ENCODE data around the gene IL1RL2.

DNA sequence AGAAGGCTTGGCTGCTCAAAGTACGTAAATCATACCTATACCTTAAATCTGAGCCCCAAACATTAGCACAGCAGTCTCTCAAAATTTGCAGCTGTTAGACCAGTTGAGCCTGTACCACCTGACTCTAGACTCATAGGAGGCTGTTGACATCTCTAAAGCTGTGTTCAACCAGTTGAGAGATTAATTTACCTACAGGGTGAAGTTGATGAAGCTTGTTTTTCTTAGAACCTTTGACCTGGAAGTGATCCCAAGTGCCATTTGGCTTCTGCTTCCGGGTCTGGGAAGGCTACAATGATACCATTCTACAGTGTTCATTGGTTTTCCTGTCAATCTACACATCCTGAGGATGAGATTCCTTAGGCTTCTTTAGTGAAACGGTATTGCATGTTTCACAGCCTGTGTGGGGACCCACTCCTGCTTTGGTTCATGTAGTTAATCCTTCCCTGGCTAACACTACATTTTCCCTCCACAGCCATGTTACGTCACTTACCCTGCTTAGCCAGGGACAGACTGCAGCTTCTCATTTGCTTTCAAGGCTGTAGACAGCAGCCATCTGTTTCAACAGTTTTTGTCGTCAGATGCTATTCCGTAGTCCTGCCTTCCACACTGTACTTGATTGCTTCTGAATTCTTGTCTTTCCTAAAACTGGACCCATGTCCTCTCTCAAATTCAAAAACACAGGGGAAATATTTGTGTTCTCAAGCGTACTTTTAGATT lies 4.7 kb upstream of the IL1RL2 start:
- TF ChIP-seq, protein P1, sequence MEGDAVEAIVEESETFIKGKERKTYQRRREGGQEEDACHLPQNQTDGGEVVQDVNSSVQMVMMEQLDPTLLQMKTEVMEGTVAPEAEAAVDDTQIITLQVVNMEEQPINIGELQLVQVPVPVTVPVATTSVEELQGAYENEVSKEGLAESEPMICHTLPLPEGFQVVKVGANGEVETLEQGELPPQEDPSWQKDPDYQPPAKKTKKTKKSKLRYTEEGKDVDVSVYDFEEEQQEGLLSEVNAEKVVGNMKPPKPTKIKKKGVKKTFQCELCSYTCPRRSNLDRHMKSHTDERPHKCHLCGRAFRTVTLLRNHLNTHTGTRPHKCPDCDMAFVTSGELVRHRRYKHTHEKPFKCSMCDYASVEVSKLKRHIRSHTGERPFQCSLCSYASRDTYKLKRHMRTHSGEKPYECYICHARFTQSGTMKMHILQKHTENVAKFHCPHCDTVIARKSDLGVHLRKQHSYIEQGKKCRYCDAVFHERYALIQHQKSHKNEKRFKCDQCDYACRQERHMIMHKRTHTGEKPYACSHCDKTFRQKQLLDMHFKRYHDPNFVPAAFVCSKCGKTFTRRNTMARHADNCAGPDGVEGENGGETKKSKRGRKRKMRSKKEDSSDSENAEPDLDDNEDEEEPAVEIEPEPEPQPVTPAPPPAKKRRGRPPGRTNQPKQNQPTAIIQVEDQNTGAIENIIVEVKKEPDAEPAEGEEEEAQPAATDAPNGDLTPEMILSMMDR (IDR thresholded peaks at IDR 0.05), result no peak
- TF ChIP-seq POLR2AphosphoS5 (IDR thresholded peaks at IDR 0.05; ENCODE audit: low read depth, low read length), result no peak
- TF ChIP-seq, protein P2, sequence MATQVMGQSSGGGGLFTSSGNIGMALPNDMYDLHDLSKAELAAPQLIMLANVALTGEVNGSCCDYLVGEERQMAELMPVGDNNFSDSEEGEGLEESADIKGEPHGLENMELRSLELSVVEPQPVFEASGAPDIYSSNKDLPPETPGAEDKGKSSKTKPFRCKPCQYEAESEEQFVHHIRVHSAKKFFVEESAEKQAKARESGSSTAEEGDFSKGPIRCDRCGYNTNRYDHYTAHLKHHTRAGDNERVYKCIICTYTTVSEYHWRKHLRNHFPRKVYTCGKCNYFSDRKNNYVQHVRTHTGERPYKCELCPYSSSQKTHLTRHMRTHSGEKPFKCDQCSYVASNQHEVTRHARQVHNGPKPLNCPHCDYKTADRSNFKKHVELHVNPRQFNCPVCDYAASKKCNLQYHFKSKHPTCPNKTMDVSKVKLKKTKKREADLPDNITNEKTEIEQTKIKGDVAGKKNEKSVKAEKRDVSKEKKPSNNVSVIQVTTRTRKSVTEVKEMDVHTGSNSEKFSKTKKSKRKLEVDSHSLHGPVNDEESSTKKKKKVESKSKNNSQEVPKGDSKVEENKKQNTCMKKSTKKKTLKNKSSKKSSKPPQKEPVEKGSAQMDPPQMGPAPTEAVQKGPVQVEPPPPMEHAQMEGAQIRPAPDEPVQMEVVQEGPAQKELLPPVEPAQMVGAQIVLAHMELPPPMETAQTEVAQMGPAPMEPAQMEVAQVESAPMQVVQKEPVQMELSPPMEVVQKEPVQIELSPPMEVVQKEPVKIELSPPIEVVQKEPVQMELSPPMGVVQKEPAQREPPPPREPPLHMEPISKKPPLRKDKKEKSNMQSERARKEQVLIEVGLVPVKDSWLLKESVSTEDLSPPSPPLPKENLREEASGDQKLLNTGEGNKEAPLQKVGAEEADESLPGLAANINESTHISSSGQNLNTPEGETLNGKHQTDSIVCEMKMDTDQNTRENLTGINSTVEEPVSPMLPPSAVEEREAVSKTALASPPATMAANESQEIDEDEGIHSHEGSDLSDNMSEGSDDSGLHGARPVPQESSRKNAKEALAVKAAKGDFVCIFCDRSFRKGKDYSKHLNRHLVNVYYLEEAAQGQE (IDR thresholded peaks at IDR 0.05; ENCODE audit: insufficient read depth in 1 of 2, low read depth in 2 of 2, low read length in 1 of 2), result no peak
